ENCODE measurements around the gene SOX6.

GRCh38 chr11:16121853-16122252 is 234.5 kb downstream of the SOX6 start:
- no peak for TF ChIP-seq CTCF (IDR thresholded peaks at IDR 0.05)
- TF ChIP-seq ZFX (IDR thresholded peaks at IDR 0.05; ENCODE audit: borderline replicate concordance): no peak

Data from 22Rv1 (cell line).